ENCODE data around the gene ZC2HC1B.

DNA sequence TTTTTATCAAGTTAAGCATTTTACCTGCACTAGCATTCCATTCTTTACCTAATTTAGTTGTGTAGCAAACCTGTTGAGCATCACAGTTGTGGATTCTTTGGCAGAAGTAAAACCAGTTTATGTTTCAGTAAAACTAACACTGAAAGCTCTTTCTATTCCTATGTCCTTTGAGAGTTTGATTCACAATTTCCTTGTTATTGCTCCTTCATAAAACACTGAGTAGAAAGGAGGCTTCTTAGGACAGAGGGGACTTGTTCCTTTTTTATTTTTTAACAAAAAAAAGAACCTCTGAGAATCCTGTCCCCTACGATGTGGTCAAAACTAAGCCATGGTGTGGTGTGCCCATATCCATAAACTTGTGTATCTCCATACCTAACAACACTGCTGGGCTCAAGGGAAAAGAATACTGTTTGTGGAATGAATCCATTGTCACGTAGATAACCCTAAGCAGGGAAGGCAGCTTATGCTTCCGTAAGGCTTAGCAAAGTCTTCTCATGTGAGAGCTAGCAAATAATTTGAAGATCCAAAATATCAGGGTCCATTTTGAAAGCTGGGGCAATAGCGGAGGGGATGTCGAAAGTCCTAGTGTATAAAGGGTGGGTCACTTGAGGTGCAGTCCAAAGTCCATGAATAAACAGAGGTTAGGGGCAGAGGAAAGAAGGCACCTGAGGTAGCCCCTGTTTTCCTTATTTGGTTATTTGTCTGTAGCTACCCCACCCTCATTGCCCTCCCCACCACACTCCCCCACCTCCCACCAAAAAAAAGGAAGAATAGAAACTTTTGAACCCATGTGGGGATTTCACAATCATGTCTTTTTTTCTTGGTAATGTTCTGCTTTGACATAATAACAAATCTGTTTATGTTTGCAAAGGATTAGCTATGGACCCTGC, 72.7 kb downstream of the ZC2HC1B start:
- TF ChIP-seq SP1 (IDR thresholded peaks at IDR 0.05) (peak; percentile 16), JUND (IDR thresholded peaks at IDR 0.05) (no peak), TAF1 (conservative IDR thresholded peaks at IDR 0.05) (no peak), GABPA (IDR thresholded peaks at IDR 0.05 in 1 of 2, conservative IDR thresholded peaks at IDR 0.05 in 1 of 2) (no peak), YY1 (IDR thresholded peaks at IDR 0.05) (no peak), RXRA (IDR thresholded peaks at IDR 0.05) (peak; percentile 50 to 85)
- TF ChIP-seq, protein P1, sequence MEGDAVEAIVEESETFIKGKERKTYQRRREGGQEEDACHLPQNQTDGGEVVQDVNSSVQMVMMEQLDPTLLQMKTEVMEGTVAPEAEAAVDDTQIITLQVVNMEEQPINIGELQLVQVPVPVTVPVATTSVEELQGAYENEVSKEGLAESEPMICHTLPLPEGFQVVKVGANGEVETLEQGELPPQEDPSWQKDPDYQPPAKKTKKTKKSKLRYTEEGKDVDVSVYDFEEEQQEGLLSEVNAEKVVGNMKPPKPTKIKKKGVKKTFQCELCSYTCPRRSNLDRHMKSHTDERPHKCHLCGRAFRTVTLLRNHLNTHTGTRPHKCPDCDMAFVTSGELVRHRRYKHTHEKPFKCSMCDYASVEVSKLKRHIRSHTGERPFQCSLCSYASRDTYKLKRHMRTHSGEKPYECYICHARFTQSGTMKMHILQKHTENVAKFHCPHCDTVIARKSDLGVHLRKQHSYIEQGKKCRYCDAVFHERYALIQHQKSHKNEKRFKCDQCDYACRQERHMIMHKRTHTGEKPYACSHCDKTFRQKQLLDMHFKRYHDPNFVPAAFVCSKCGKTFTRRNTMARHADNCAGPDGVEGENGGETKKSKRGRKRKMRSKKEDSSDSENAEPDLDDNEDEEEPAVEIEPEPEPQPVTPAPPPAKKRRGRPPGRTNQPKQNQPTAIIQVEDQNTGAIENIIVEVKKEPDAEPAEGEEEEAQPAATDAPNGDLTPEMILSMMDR (IDR thresholded peaks at IDR 0.05; ENCODE audit: low read depth, low read length, missing input control): no peak
- TF ChIP-seq, protein P2, sequence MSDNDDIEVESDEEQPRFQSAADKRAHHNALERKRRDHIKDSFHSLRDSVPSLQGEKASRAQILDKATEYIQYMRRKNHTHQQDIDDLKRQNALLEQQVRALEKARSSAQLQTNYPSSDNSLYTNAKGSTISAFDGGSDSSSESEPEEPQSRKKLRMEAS (IDR thresholded peaks at IDR 0.05): no peak
- TF ChIP-seq, protein P3, sequence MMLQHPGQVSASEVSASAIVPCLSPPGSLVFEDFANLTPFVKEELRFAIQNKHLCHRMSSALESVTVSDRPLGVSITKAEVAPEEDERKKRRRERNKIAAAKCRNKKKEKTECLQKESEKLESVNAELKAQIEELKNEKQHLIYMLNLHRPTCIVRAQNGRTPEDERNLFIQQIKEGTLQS (IDR thresholded peaks at IDR 0.05): no peak
- TF ChIP-seq, protein P4, sequence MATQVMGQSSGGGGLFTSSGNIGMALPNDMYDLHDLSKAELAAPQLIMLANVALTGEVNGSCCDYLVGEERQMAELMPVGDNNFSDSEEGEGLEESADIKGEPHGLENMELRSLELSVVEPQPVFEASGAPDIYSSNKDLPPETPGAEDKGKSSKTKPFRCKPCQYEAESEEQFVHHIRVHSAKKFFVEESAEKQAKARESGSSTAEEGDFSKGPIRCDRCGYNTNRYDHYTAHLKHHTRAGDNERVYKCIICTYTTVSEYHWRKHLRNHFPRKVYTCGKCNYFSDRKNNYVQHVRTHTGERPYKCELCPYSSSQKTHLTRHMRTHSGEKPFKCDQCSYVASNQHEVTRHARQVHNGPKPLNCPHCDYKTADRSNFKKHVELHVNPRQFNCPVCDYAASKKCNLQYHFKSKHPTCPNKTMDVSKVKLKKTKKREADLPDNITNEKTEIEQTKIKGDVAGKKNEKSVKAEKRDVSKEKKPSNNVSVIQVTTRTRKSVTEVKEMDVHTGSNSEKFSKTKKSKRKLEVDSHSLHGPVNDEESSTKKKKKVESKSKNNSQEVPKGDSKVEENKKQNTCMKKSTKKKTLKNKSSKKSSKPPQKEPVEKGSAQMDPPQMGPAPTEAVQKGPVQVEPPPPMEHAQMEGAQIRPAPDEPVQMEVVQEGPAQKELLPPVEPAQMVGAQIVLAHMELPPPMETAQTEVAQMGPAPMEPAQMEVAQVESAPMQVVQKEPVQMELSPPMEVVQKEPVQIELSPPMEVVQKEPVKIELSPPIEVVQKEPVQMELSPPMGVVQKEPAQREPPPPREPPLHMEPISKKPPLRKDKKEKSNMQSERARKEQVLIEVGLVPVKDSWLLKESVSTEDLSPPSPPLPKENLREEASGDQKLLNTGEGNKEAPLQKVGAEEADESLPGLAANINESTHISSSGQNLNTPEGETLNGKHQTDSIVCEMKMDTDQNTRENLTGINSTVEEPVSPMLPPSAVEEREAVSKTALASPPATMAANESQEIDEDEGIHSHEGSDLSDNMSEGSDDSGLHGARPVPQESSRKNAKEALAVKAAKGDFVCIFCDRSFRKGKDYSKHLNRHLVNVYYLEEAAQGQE (IDR thresholded peaks at IDR 0.05): no peak

Measured in liver (tissue), 3 donors.